Measurements from ENCODE around the gene KRT72. TPM values are rescaled to one million over a fixed set of nuclear protein-coding genes. Genes with fewer than 3 reads are reported as not detected.

Gene KRT72
- total RNA-seq, 1 donor from 2014 or later = not detected

DNA sequence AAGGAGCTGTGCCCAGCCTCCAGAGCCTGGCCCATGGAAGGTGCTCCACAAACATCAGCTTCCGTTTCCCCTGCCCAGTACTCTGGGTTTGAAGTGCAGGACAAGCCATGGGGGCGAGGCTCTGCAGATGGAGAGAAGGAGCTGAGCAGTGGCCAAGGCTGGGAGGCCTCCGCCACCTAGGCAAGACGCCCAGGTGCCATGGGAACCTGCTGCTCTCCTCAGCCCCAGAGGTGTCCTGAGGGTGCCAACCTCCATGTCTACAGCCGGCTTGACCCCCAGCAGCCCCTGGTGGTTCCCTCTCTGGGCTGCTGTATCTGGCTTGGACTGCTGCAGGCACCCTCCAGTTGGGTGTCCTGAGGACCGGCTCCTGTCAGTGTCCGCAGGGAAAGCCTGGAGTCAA, 60.7 kb downstream of the KRT72 start:
- Histone ChIP-seq H3K27ac (ENCODE audit: low read depth, low read length) (no peak overlapping the region), H3K4me3 (ENCODE audit: low read length in 3 of 3) (no peak overlapping the region), H3K27me3 (ENCODE audit: control insufficient read depth in 3 of 3, insufficient read depth in 3 of 3, low read length in 3 of 3) (peaks cover 3 to 18% (median 12%) of the 10 kb centered on the region in 3 donors), H3K4me1 (ENCODE audit: control insufficient read depth in 3 of 3, insufficient read depth in 3 of 3, low read length in 3 of 3) (peaks cover 0 to 4% (median 0%) of the 10 kb centered on the region in 3 donors), H3K36me3 (ENCODE audit: control insufficient read depth in 3 of 3, insufficient read depth in 3 of 3, low read length in 3 of 3) (no peaks in the 10 kb centered on the region), H3K9me3 (ENCODE audit: control insufficient read depth in 3 of 3, low read length in 3 of 3) (no peaks in the 10 kb centered on the region), H3K9ac (ENCODE audit: low read depth in 1 of 3, low read length in 3 of 3) (no peak overlapping the region)

DNA sequence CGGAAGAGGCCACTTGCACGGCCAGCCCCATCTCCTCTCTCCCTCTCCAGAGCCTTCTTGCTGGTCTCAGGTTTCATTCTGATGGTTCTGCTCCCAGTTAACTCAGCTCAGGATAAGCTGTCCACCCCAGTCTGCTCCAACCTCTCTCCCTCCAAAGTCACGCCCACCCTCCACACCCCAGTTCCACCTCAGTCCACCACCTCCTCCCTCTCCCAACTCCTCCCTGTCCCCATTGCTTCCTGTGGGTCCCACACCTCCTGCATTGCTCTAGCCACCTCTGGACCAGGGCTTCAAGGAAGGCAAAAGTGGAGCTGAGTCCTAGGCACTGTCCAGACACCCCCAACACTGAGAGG, 61.5 kb downstream of the KRT72 start:
- H3K4me1 ChIP-seq (ENCODE audit: control insufficient read depth in 3 of 3, insufficient read depth in 3 of 3, low read length in 3 of 3) = peaks cover 0 to 4% (median 0%) of the 10 kb centered on the region in 3 donors
- H3K9me3 ChIP-seq (ENCODE audit: control insufficient read depth in 3 of 3, low read length in 3 of 3) = no peaks in the 10 kb centered on the region
- no peak overlapping the region for H3K27ac ChIP-seq (ENCODE audit: low read depth, low read length)
- no peaks in the 10 kb centered on the region for H3K36me3 ChIP-seq (ENCODE audit: control insufficient read depth in 3 of 3, insufficient read depth in 3 of 3, low read length in 3 of 3)
- H3K27me3 ChIP-seq (ENCODE audit: control insufficient read depth in 3 of 3, insufficient read depth in 3 of 3, low read length in 3 of 3) = peaks cover 0 to 18% (median 6%) of the 10 kb centered on the region in 3 donors
- no peak overlapping the region for H3K4me3 ChIP-seq (ENCODE audit: low read length in 3 of 3)
- H3K9ac ChIP-seq (ENCODE audit: low read depth in 1 of 3, low read length in 3 of 3) = no peak overlapping the region

DNA sequence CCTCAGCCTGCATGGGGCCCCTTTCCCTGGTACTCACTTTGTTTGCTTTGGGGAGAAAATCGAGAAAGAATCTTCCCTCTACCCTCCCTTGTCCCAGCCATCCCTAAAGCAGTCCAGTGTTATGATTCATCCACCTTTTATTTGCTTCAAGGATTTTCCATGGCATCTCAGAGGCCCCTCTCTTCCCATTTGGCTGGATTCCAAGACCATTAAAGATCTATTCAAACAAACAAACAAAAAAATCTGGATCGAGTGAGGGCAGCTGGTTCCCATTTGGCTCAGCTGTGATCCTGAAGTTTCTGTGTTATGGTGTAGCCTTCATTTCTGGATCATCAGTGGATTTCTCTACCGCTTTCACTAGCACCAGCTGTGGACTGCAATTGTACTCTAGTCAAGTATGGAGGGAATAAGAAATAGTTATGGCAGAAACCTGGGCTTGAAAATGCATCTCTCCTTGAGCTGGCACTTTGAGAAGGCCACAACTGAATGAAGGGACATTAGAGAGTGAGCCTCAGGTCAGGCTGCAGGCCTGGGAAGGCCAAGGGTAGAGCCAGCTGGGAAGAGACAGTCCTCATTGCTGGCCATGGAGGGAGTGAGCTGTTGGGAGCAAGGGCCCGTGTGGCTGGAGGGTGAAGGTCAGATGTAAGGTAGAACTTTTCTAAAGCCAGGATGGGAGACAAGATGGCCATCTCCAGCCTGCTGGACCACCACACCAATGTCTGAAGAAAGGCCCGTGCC, 62.0 kb downstream of the KRT72 start:
- peaks cover 0 to 2% (median 0%) of the 10 kb centered on the region in 3 donors for H3K4me1 ChIP-seq (ENCODE audit: control insufficient read depth in 3 of 3, insufficient read depth in 3 of 3, low read length in 3 of 3)
- no peak overlapping the region for H3K27ac ChIP-seq (ENCODE audit: low read depth, low read length)
- H3K36me3 ChIP-seq (ENCODE audit: control insufficient read depth in 3 of 3, insufficient read depth in 3 of 3, low read length in 3 of 3) = no peaks in the 10 kb centered on the region
- H3K27me3 ChIP-seq (ENCODE audit: control insufficient read depth in 3 of 3, insufficient read depth in 3 of 3, low read length in 3 of 3) = peaks cover 0 to 13% (median 6%) of the 10 kb centered on the region in 3 donors
- H3K9ac ChIP-seq (ENCODE audit: low read depth in 1 of 3, low read length in 3 of 3) = no peak overlapping the region
- no peak overlapping the region for H3K4me3 ChIP-seq (ENCODE audit: low read length in 3 of 3)
- no peaks in the 10 kb centered on the region for H3K9me3 ChIP-seq (ENCODE audit: control insufficient read depth in 3 of 3, low read length in 3 of 3)

DNA sequence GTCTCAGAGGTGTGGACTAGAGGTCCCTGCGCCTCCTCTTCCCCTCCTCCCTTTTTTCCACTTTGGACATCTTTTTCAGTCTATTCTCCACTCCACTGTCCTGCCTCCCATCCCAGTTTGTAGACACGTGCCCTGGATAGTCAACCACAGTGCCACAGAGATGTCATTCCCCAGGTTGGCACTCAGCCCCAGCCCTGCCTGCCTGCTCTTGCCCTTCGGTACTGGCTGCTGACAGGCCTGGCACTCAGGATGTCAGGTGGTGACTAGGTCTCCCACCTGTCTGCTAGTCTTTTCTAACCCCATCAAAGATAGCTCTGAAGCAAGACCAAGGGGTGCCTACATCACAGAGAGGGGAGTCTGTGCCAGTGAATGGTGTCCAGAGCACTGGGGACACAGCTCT, 64.2 kb downstream of the KRT72 start:
- Histone ChIP-seq H3K4me1 (ENCODE audit: control insufficient read depth in 3 of 3, insufficient read depth in 3 of 3, low read length in 3 of 3) (peaks cover 0 to 2% (median 0%) of the 10 kb centered on the region in 3 donors), H3K9ac (ENCODE audit: low read depth in 1 of 3, low read length in 3 of 3) (no peak overlapping the region), H3K4me3 (ENCODE audit: low read length in 3 of 3) (no peak overlapping the region), H3K36me3 (ENCODE audit: control insufficient read depth in 3 of 3, insufficient read depth in 3 of 3, low read length in 3 of 3) (no peaks in the 10 kb centered on the region), H3K27me3 (ENCODE audit: control insufficient read depth in 3 of 3, insufficient read depth in 3 of 3, low read length in 3 of 3) (peaks cover 0 to 9% (median 0%) of the 10 kb centered on the region in 3 donors), H3K27ac (ENCODE audit: low read depth, low read length) (no peak overlapping the region), H3K9me3 (ENCODE audit: control insufficient read depth in 3 of 3, low read length in 3 of 3) (no peaks in the 10 kb centered on the region)

Other genes with a start within 250 kb of the KRT72 start
- gene KRT85, start 234.0 kb downstream of the KRT72 start, total RNA-seq = 0.52 TPM
- gene KRT84, start 215.8 kb downstream of the KRT72 start, total RNA-seq = not detected
- gene KRT82, start 195.1 kb downstream of the KRT72 start, total RNA-seq = not detected
- not detected for gene KRT75, start 167.1 kb downstream of the KRT72 start, total RNA-seq
- gene KRT6B, start 149.3 kb downstream of the KRT72 start, total RNA-seq = not detected
- not detected for gene KRT6C, start 127.7 kb downstream of the KRT72 start, total RNA-seq
- gene KRT6A, start 108.2 kb downstream of the KRT72 start, total RNA-seq = 1.6 TPM
- gene KRT5, start 81.1 kb downstream of the KRT72 start, total RNA-seq = 1.6 TPM
- not detected for gene KRT71, start 48.3 kb downstream of the KRT72 start, total RNA-seq
- not detected for gene KRT74, start 27.6 kb downstream of the KRT72 start, total RNA-seq
- under 0.01 TPM for gene KRT73, start 17.1 kb upstream of the KRT72 start, total RNA-seq
- not detected for gene KRT2, start 50.7 kb upstream of the KRT72 start, total RNA-seq
- 2.1 TPM for gene KRT1, start 78.9 kb upstream of the KRT72 start, total RNA-seq
- not detected for gene KRT77, start 102.1 kb upstream of the KRT72 start, total RNA-seq
- not detected for gene KRT76, start 175.9 kb upstream of the KRT72 start, total RNA-seq
- gene KRT3, start 194.7 kb upstream of the KRT72 start, total RNA-seq = not detected
- not detected for gene KRT4, start 212.7 kb upstream of the KRT72 start, total RNA-seq
- gene KRT79, start 232.8 kb upstream of the KRT72 start, total RNA-seq = 1.6 TPM
- not detected for gene KRT78, start 247.5 kb upstream of the KRT72 start, total RNA-seq

All from skeletal muscle tissue (tissue), 4 donors.